CD4-positive, CD25-positive, alpha-beta regulatory T cell (primary cell): ENCODE results near the gene LRMDA. TPM values are rescaled to one million over a fixed set of nuclear protein-coding genes. Genes with fewer than 3 reads are reported as not detected.

Experiments used
- ATAC-seq, 2 donors: fragments of 150-1000 bp; cut with Tn5 transposase; one replicate each; pipeline ENCODE4 v1.10.0; 2021; ENCODE audit warnings: low read depth in 2 of 2, moderate number of reproducible peaks in 2 of 2, moderate library complexity in 1 of 2
- DNase-seq, 3 donors: peaks; one replicate each; pipeline versions ENCODE4 v3.0.0 to v3.0.0-alpha.2; 2012 to 2022; ENCODE audit warnings: mixed read lengths in 1 of 3
- H3K27ac ChIP-seq: one replicate; pipeline ENCODE4 v1.7.0; 2013; ENCODE audit warnings: mild to moderate bottlenecking, low read length; ENCODE audit not compliant: insufficient read depth, poor library complexity, severe bottlenecking
- H3K27me3 ChIP-seq: one replicate; pipeline ENCODE4 v1.7.0; 2013; ENCODE audit warnings: low read length; ENCODE audit not compliant: control insufficient read depth, insufficient read depth
- H3K36me3 ChIP-seq: one replicate; pipeline ENCODE4 v1.7.0; 2013; ENCODE audit warnings: mild to moderate bottlenecking, low read length, moderate library complexity; ENCODE audit not compliant: control insufficient read depth, insufficient read depth
- H3K4me1 ChIP-seq: 2 replicates; pipeline ENCODE4 v1.7.0; 2013; ENCODE audit warnings: mild to moderate bottlenecking, low read length; ENCODE audit not compliant: insufficient read depth, control insufficient read depth, poor library complexity, severe bottlenecking
- H3K4me3 ChIP-seq: one replicate; pipeline ENCODE4 v1.7.0; 2013; ENCODE audit warnings: low read depth, mild to moderate bottlenecking, low read length, moderate library complexity
- H3K9me3 ChIP-seq, 2 experiments: 1 replicate in 1 of 2; 2 replicates in 1 of 2; pipeline ENCODE4 v1.7.0; 2013; ENCODE audit warnings: low read length in 2 of 2, mild to moderate bottlenecking in 1 of 2, moderate library complexity in 1 of 2; ENCODE audit not compliant: control insufficient read depth in 2 of 2
- H3K27ac Mint-ChIP-seq, 3 donors: one replicate each; pipeline ENCODE4 v1.8.0; 2020 to 2022; ENCODE audit warnings: mild to moderate bottlenecking in 3 of 3, mixed read lengths in 3 of 3, moderate library complexity in 2 of 3
- H3K27me3 Mint-ChIP-seq: one replicate; pipeline ENCODE4 v1.8.0; 2022; ENCODE audit warnings: mild to moderate bottlenecking, mixed read lengths
- H3K36me3 Mint-ChIP-seq: one replicate; pipeline ENCODE4 v1.8.0; 2020; ENCODE audit warnings: mixed read lengths
- H3K4me1 Mint-ChIP-seq, 4 donors: one replicate each; pipeline ENCODE4 v1.8.0; 2020 to 2022; ENCODE audit warnings: mixed read lengths in 4 of 4, mild to moderate bottlenecking in 1 of 4
- H3K4me3 Mint-ChIP-seq, 4 donors: one replicate each; pipeline ENCODE4 v1.8.0; 2020 to 2022; ENCODE audit warnings: mild to moderate bottlenecking in 4 of 4, mixed read lengths in 4 of 4, moderate library complexity in 3 of 4
- H3K9me3 Mint-ChIP-seq, 7 donors: one replicate each; pipeline ENCODE4 v1.8.0; 2020 to 2022; ENCODE audit warnings: mixed read lengths in 7 of 7, mild to moderate bottlenecking in 3 of 7, moderate library complexity in 2 of 7
- polyA plus RNA-seq, 4 donors: library from polyadenylated mRNA; unstranded; fragments of 300-500 nt; fragmentation: Illumina TruSeq; gene quantifications; one replicate each; pipeline ENCODE4 v1.2.3, GENCODE V29; 2021
- total RNA-seq: library from RNA; stranded (reverse); gene quantifications from one replicate; pipeline ENCODE4 v1.2.3, GENCODE V29; 2022

LRMDA gene
- total and polyA plus RNA-seq, 5 donors from 2014 or later, result 0.10 TPM; not detected in 4

- no peaks in the 10 kb centered on the region for H3K36me3 Mint-ChIP-seq
- no peak overlapping the region for H3K4me3 Mint-ChIP-seq
- Histone ChIP-seq H3K36me3 (no peaks in the 10 kb centered on the region), H3K4me3 (no peak overlapping the region), H3K9me3 (no peaks in the 10 kb centered on the region), H3K4me1 (no peaks in the 10 kb centered on the region), H3K27ac (no peak overlapping the region), H3K27me3 (no peaks in the 10 kb centered on the region)
- no peaks in the 10 kb centered on the region for H3K4me1 Mint-ChIP-seq
- H3K27me3 Mint-ChIP-seq, result peaks cover 8% of the 10 kb centered on the region
- ATAC-seq (no peak), DNase-seq (no peak)
- peaks cover 0 to 3% (median 0%) of the 10 kb centered on the region in 7 donors for H3K9me3 Mint-ChIP-seq
- no peak overlapping the region for H3K27ac Mint-ChIP-seq
These were observed 383.6 kb downstream of the LRMDA start for GRCh38 chr10:75815066-75815465.

GRCh38 chr10:75817198-75817597 lies 385.8 kb downstream of the LRMDA start:
- DNase-seq (no peak), ATAC-seq (no peak)
- no peaks in the 10 kb centered on the region for H3K27me3 ChIP-seq
- peaks cover 7% of the 10 kb centered on the region for H3K27me3 Mint-ChIP-seq
- no peak overlapping the region for H3K4me3 ChIP-seq
- peaks cover 0 to 6% (median 0%) of the 10 kb centered on the region in 7 donors for H3K9me3 Mint-ChIP-seq
- no peaks in the 10 kb centered on the region for H3K9me3 ChIP-seq
- no peaks in the 10 kb centered on the region for H3K4me1 Mint-ChIP-seq
- H3K36me3 ChIP-seq, result no peaks in the 10 kb centered on the region
- no peak overlapping the region for H3K27ac ChIP-seq
- no peaks in the 10 kb centered on the region for H3K36me3 Mint-ChIP-seq
- H3K4me3 Mint-ChIP-seq, result no peak overlapping the region
- no peaks in the 10 kb centered on the region for H3K4me1 ChIP-seq
- no peak overlapping the region for H3K27ac Mint-ChIP-seq

GRCh38 chr10:75818552-75818951 lies 387.1 kb downstream of the LRMDA start:
- peaks cover 7% of the 10 kb centered on the region for H3K27me3 Mint-ChIP-seq

GRCh38 chr10:75825235-75825634 lies 393.8 kb downstream of the LRMDA start:
- no peak for ATAC-seq
- no peak overlapping the region for H3K4me3 Mint-ChIP-seq
- Histone ChIP-seq H3K27me3 (no peaks in the 10 kb centered on the region), H3K27ac (no peak overlapping the region), H3K36me3 (no peaks in the 10 kb centered on the region), H3K4me1 (no peaks in the 10 kb centered on the region), H3K9me3 (no peaks in the 10 kb centered on the region), H3K4me3 (no peak overlapping the region)
- no peaks in the 10 kb centered on the region for H3K4me1 Mint-ChIP-seq
- no peaks in the 10 kb centered on the region for H3K36me3 Mint-ChIP-seq
- peaks cover 0 to 5% (median 0%) of the 10 kb centered on the region in 7 donors for H3K9me3 Mint-ChIP-seq
- H3K27me3 Mint-ChIP-seq, result no peaks in the 10 kb centered on the region
- DNase-seq, result no peak
- no peak overlapping the region for H3K27ac Mint-ChIP-seq

More at GRCh38 chr10:75818552-75818951, 387.1 kb downstream of the LRMDA start:
- H3K36me3 Mint-ChIP-seq, result no peaks in the 10 kb centered on the region
- H3K27ac Mint-ChIP-seq, result no peak overlapping the region
- Histone ChIP-seq H3K9me3 (no peaks in the 10 kb centered on the region), H3K4me3 (no peak overlapping the region), H3K36me3 (no peaks in the 10 kb centered on the region), H3K27me3 (no peaks in the 10 kb centered on the region), H3K4me1 (no peaks in the 10 kb centered on the region), H3K27ac (no peak overlapping the region)
- ATAC-seq (no peak), DNase-seq (no peak)
- no peak overlapping the region for H3K4me3 Mint-ChIP-seq
- H3K9me3 Mint-ChIP-seq, result peaks cover 0 to 5% (median 0%) of the 10 kb centered on the region in 7 donors
- no peaks in the 10 kb centered on the region for H3K4me1 Mint-ChIP-seq

DNA sequence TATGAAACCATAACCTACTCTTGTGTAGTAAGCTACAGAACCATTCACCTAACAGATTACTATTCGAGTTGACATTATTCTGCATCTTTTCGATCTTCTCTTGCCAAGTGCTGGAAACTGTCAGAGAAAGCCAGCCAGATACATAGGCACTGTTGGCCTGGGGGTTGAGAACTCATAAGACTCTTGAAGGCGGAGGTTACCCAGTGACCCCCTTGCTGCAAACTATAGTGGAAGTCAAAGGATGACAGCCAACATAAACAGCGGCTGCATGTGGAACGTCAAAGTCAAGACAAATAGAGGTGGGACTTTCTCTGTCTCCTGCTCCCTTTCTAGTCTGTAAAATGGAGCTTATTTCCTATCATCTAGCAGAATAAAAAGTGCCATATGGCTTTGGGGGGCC lies 394.2 kb downstream of the LRMDA start:
- H3K9me3 ChIP-seq, result no peaks in the 10 kb centered on the region
- ATAC-seq (no peak), DNase-seq (no peak)
- no peaks in the 10 kb centered on the region for H3K27me3 ChIP-seq
- no peak overlapping the region for H3K4me3 ChIP-seq
- no peaks in the 10 kb centered on the region for H3K36me3 ChIP-seq
- Mint-ChIP-seq H3K4me3 (no peak overlapping the region), H3K27me3 (no peaks in the 10 kb centered on the region), H3K4me1 (no peaks in the 10 kb centered on the region), H3K36me3 (no peaks in the 10 kb centered on the region), H3K27ac (no peak overlapping the region), H3K9me3 (peaks cover 0 to 3% (median 0%) of the 10 kb centered on the region in 7 donors)
- H3K27ac ChIP-seq, result no peak overlapping the region
- no peaks in the 10 kb centered on the region for H3K4me1 ChIP-seq

DNA sequence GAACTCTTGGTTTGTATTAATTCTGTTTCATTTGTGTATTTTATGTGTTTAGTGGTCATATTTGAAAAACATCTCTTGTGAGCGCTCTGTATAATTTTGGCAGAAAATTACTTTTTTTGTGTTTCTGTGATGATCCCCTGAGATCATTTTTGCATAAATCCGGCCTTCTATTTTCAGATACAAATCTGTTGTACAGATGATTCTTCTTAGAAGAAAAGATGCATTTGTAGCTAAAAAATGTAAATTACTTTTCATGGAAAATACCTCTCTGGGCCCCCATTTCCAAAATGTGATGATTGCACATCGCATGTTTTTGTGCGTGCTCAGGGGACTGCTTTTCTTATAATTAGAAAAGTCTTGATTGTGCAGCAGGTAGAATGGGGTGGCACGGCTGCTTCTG lies 395.4 kb downstream of the LRMDA start:
- H3K27ac Mint-ChIP-seq, result no peak overlapping the region
- H3K27ac ChIP-seq, result no peak overlapping the region
- no peaks in the 10 kb centered on the region for H3K27me3 Mint-ChIP-seq
- ATAC-seq (no peak), DNase-seq (no peak)
- no peak overlapping the region for H3K4me3 ChIP-seq
- H3K4me1 Mint-ChIP-seq, result no peaks in the 10 kb centered on the region
- H3K27me3 ChIP-seq, result no peaks in the 10 kb centered on the region
- peaks cover 0 to 2% (median 0%) of the 10 kb centered on the region in 7 donors for H3K9me3 Mint-ChIP-seq
- no peak overlapping the region for H3K4me3 Mint-ChIP-seq
- no peaks in the 10 kb centered on the region for H3K4me1 ChIP-seq
- H3K36me3 ChIP-seq, result no peaks in the 10 kb centered on the region
- no peaks in the 10 kb centered on the region for H3K9me3 ChIP-seq
- no peaks in the 10 kb centered on the region for H3K36me3 Mint-ChIP-seq

DNA sequence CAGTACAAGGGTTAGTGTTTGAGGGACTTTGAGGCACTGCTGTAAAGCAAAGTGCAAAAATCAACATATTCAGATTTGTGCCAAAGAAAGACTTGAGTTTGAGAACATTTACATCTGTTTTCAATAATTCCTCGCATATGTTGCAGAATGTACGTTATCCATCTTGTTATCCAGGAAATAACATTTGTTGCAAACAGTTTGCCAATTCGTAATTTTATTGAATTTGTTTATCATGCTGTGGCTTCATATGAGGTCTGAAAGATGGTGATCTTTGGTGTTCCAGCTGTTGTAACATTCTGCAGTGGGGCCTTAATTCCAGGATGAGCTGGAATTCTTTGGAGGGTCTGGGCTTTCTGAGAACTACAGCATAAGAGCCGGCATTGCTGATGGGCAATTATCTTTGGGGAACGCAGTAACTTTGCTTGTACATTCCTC lies 396.2 kb downstream of the LRMDA start:
- Histone ChIP-seq H3K4me1 (no peaks in the 10 kb centered on the region), H3K9me3 (no peaks in the 10 kb centered on the region), H3K27me3 (no peaks in the 10 kb centered on the region), H3K27ac (no peak overlapping the region), H3K4me3 (no peak overlapping the region), H3K36me3 (no peaks in the 10 kb centered on the region)
- Mint-ChIP-seq H3K36me3 (no peaks in the 10 kb centered on the region), H3K27me3 (no peaks in the 10 kb centered on the region), H3K4me1 (no peaks in the 10 kb centered on the region), H3K27ac (no peak overlapping the region), H3K4me3 (no peak overlapping the region), H3K9me3 (peaks cover 0 to 4% (median 2%) of the 10 kb centered on the region in 7 donors)
- no peak for DNase-seq
- no peak for ATAC-seq

DNA sequence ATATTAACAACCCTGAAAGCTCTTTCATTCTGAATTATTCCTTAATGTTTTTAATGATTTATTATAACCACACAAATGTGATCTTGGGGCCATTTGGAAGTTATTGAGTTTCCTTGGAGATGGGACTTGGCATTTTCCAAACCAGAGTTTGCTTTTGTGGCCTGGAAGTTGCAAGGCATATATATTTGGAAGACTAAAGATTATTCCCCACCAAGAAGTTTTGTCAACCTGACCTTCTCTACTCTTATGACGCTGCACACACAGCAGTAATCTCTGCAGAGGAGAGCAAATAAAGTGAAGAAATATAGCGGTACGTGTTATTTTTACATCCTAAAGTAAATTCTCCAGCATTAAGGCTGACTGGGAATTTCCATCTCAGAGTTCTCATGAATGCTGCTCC lies 397.0 kb downstream of the LRMDA start:
- H3K9me3 ChIP-seq, result no peaks in the 10 kb centered on the region

More for the DNA sequence above, 397.0 kb downstream of the LRMDA start:
- Mint-ChIP-seq H3K36me3 (no peaks in the 10 kb centered on the region), H3K4me1 (no peaks in the 10 kb centered on the region), H3K27ac (no peak overlapping the region), H3K27me3 (no peaks in the 10 kb centered on the region), H3K4me3 (no peak overlapping the region), H3K9me3 (peaks cover 1 to 4% (median 3%) of the 10 kb centered on the region in 7 donors)
- no peak overlapping the region for H3K4me3 ChIP-seq
- no peak for DNase-seq
- no peak overlapping the region for H3K27ac ChIP-seq
- no peaks in the 10 kb centered on the region for H3K27me3 ChIP-seq
- no peaks in the 10 kb centered on the region for H3K36me3 ChIP-seq
- no peaks in the 10 kb centered on the region for H3K4me1 ChIP-seq
- no peak for ATAC-seq
